Measurements from ENCODE around the gene ADAMTSL3.

DNA sequence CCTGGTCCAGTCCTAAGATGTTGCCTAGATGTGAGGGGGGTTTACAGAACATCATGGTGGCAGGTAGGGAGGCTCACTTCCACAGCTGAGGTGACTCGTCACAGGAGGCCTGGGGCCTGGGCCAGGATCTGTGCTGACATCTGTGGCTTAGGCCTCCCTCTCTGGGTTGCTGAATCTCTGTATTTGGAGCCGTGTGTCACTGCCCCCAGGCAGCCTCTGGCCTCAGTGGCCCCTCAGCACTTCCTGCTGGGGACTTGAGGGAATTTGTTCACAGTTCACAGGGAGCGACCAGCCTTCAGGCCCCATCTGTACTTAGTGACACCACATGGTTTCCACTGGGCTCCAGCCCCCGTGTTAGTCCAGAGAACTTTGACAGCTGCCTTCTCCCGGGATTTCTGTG, 41.7 kb upstream of the ADAMTSL3 start:
- TF ChIP-seq CEBPB (IDR thresholded peaks at IDR 0.05; ENCODE audit: low read depth) (no peak), EGR1 (IDR thresholded peaks at IDR 0.05; ENCODE audit: low read depth) (no peak), EZH2 (IDR thresholded peaks at IDR 0.05) (no peak), SP1 (IDR thresholded peaks at IDR 0.05; ENCODE audit: low read depth) (no peak), POLR2A (IDR thresholded peaks at IDR 0.05; ENCODE audit: borderline replicate concordance, extremely low read depth, insufficient read depth, insufficient read length) (no peak), ZFX (IDR thresholded peaks at IDR 0.05) (no peak)
- TF ChIP-seq, protein P1, sequence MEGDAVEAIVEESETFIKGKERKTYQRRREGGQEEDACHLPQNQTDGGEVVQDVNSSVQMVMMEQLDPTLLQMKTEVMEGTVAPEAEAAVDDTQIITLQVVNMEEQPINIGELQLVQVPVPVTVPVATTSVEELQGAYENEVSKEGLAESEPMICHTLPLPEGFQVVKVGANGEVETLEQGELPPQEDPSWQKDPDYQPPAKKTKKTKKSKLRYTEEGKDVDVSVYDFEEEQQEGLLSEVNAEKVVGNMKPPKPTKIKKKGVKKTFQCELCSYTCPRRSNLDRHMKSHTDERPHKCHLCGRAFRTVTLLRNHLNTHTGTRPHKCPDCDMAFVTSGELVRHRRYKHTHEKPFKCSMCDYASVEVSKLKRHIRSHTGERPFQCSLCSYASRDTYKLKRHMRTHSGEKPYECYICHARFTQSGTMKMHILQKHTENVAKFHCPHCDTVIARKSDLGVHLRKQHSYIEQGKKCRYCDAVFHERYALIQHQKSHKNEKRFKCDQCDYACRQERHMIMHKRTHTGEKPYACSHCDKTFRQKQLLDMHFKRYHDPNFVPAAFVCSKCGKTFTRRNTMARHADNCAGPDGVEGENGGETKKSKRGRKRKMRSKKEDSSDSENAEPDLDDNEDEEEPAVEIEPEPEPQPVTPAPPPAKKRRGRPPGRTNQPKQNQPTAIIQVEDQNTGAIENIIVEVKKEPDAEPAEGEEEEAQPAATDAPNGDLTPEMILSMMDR (IDR thresholded peaks at IDR 0.05 in 2 of 3, conservative IDR thresholded peaks at IDR 0.05 in 1 of 3; ENCODE audit: borderline replicate concordance in 1 of 3, insufficient read depth in 1 of 3, low read depth in 2 of 3, low read length in 2 of 3), result no peak
- TF ChIP-seq, protein P2, sequence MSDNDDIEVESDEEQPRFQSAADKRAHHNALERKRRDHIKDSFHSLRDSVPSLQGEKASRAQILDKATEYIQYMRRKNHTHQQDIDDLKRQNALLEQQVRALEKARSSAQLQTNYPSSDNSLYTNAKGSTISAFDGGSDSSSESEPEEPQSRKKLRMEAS (IDR thresholded peaks at IDR 0.05), result no peak
- TF ChIP-seq, protein P3, sequence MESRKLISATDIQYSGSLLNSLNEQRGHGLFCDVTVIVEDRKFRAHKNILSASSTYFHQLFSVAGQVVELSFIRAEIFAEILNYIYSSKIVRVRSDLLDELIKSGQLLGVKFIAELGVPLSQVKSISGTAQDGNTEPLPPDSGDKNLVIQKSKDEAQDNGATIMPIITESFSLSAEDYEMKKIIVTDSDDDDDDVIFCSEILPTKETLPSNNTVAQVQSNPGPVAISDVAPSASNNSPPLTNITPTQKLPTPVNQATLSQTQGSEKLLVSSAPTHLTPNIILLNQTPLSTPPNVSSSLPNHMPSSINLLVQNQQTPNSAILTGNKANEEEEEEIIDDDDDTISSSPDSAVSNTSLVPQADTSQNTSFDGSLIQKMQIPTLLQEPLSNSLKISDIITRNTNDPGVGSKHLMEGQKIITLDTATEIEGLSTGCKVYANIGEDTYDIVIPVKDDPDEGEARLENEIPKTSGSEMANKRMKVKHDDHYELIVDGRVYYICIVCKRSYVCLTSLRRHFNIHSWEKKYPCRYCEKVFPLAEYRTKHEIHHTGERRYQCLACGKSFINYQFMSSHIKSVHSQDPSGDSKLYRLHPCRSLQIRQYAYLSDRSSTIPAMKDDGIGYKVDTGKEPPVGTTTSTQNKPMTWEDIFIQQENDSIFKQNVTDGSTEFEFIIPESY (IDR thresholded peaks at IDR 0.05; ENCODE audit: extremely low read depth, insufficient replicate concordance, low read length), result no peak

Data from HCT116 (cell line).